ENCODE results near the gene ZC4H2.
"Not testable (repeated sequence)": the region's sequence is repeated elsewhere in the genome, so short reads cannot be mapped to it uniquely, and the experiment has no call there.

Gene ZC4H2

GRCh38 chrX:64975989-64976672, at the start of gene ZC4H2:
Gene ZC4H2, minus strand, starts transcription at chrX:64976450. Its CDS starts 73 bp downstream, at chrX:64976377.
- no peak for FAIRE-seq

GRCh38 chrX:65017451-65017850, 41.2 kb upstream of the ZC4H2 start:
- no peak for FAIRE-seq

GRCh38 chrX:65014230-65014629, 38.0 kb upstream of the ZC4H2 start:
- no peak for FAIRE-seq

- no peak for FAIRE-seq
Observed at GRCh38 chrX:65009459-65009858, 33.2 kb upstream of the ZC4H2 start.

GRCh38 chrX:65002208-65002607, 26.0 kb upstream of the ZC4H2 start:
- FAIRE-seq = not testable (repeated sequence)

GRCh38 chrX:64996805-64997204, 20.6 kb upstream of the ZC4H2 start:
- no peak for FAIRE-seq

- FAIRE-seq = no peak
Observed at GRCh38 chrX:64994131-64994798, 18.0 kb upstream of the ZC4H2 start.

- no peak for FAIRE-seq
Observed at GRCh38 chrX:64977830-64978229, 1.6 kb upstream of the ZC4H2 start.

- no peak for FAIRE-seq
Observed at GRCh38 chrX:64977051-64977450, 801 bp upstream of the ZC4H2 start.

GRCh38 chrX:64976673-64977040, 407 bp upstream of the ZC4H2 start:
- FAIRE-seq = no peak

GRCh38 chrX:64975491-64975890, 759 bp downstream of the ZC4H2 start:
- no peak for FAIRE-seq

GRCh38 chrX:64925480-64925879, 50.8 kb downstream of the ZC4H2 start:
- FAIRE-seq = no peak

GRCh38 chrX:64908121-64908520, 68.1 kb downstream of the ZC4H2 start:
- no peak for FAIRE-seq

- no peak for FAIRE-seq
Observed at GRCh38 chrX:64894454-64895038, 81.7 kb downstream of the ZC4H2 start.

GRCh38 chrX:64885850-64886249, 90.4 kb downstream of the ZC4H2 start:
- no peak for FAIRE-seq

- FAIRE-seq = not testable (repeated sequence)
Observed at GRCh38 chrX:64878709-64879108, 97.5 kb downstream of the ZC4H2 start.

GRCh38 chrX:64867217-64867616, 109.0 kb downstream of the ZC4H2 start:
- no peak for FAIRE-seq

All from G401.6 (cell line).